Measurements from ENCODE around the gene CTH. TPM values are rescaled to one million over a fixed set of nuclear protein-coding genes. Genes with fewer than 3 reads are reported as not detected.
"Not testable (repeated sequence)": the region's sequence is repeated elsewhere in the genome, so short reads cannot be mapped to it uniquely, and the experiment has no call there.

Gene CTH
- total and polyA plus RNA-seq, 2 donors from 2014 or later: 6.5 to 7.5 TPM

DNA sequence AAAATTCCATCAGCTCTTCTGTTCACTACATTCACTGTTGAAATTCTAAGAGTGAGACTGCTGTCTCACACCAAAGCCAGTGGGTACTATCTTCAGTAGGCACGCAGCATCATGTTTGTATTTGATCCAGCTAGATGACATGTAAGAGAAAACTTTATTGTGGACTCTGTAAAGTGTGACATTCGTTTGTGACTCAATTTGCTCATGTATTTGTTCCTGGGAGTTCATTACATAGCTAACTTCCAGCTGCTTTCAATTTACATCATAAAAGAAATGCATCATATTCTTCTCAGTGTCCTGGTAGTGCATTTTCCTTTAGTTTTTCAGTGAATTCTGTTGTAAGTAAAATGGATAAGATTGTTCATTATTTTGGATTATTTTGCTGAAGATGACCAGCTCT is 31.4 kb downstream of the CTH start:
- Histone ChIP-seq H3K9me3 (ENCODE audit: control insufficient read depth in 2 of 3, insufficient read depth in 1 of 3, low read length in 3 of 3) (no peaks in the 10 kb centered on the region), H3K27ac (ENCODE audit: low read depth in 2 of 2, low read length in 2 of 2) (no peak overlapping the region)

DNA sequence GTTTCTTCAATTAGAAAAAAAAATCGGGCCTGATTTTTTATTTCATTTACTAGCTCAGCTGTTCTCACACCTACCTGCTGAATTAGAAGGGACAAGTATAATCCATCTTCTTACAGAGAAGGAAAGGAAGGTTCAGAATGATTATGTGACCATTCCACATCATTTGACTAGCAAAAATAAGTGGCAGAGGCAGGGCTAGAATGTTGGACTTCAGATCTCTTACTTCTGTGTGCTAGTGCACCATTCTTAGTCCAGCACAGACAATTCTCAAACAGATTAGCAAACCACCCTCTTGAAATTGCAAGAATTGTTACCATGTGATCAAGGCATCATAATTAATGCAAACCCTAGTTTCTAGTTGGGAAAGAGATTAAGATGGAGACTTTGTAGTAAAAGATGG is 32.7 kb downstream of the CTH start:
- no peak overlapping the region for H3K27ac ChIP-seq (ENCODE audit: low read depth in 2 of 2, low read length in 2 of 2)
- TF ChIP-seq CTCF (IDR thresholded peaks at IDR 0.05; ENCODE audit: borderline replicate concordance, extremely low read depth, insufficient read depth): no peak
- no peak for FAIRE-seq

More for the DNA sequence above, 31.4 kb downstream of the CTH start:
- FAIRE-seq: no peak
- H3K9ac ChIP-seq (ENCODE audit: low read length in 3 of 3): no peak overlapping the region
- intact Hi-C loops (cut with DNase I): no loop called here
- H3K27me3 ChIP-seq (ENCODE audit: control insufficient read depth, insufficient read depth, low read length): no peaks in the 10 kb centered on the region
- no peaks in the 10 kb centered on the region for H3K4me1 ChIP-seq (ENCODE audit: control insufficient read depth in 2 of 3, insufficient read depth in 2 of 3, low read depth in 1 of 3, low read length in 3 of 3)
- DNase-seq: no peak
- no peak overlapping the region for H3K4me3 ChIP-seq (ENCODE audit: low read length in 3 of 3)
- TF ChIP-seq CTCF (IDR thresholded peaks at IDR 0.05; ENCODE audit: borderline replicate concordance, extremely low read depth, insufficient read depth): no peak
- peaks cover 0 to 1% (median 0%) of the 10 kb centered on the region in 3 donors for H3K36me3 ChIP-seq (ENCODE audit: control insufficient read depth in 2 of 3, insufficient read depth in 3 of 3, low read length in 3 of 3)

DNA sequence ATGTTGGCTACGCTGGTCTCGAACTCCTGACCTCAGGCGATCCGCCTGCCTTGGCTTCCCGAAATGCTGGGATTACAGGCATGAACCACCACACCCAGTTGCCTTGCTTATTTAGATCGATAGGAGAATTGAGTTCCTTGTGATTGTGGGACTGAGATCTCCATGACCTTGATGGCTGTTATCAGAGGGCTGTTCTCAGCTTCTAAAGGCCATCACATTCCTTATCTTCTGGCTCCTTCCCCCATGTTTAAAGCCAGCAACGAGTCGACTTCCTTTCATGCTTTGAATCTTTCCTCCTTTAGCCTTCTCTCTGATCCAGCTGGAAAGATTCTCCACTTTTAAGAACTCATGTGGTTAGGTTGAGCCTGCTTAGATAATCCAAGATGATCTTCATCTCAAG is 38.0 kb downstream of the CTH start:
- Histone ChIP-seq H3K27ac (ENCODE audit: low read depth in 2 of 2, low read length in 2 of 2) (no peak overlapping the region), H3K36me3 (ENCODE audit: control insufficient read depth in 2 of 3, insufficient read depth in 3 of 3, low read length in 3 of 3) (no peaks in the 10 kb centered on the region), H3K9ac (ENCODE audit: low read length in 3 of 3) (no peak overlapping the region), H3K4me3 (ENCODE audit: low read length in 3 of 3) (no peak overlapping the region), H3K9me3 (ENCODE audit: control insufficient read depth in 2 of 3, insufficient read depth in 1 of 3, low read length in 3 of 3) (no peaks in the 10 kb centered on the region), H3K27me3 (ENCODE audit: control insufficient read depth, insufficient read depth, low read length) (no peaks in the 10 kb centered on the region), H3K4me1 (ENCODE audit: control insufficient read depth in 2 of 3, insufficient read depth in 2 of 3, low read depth in 1 of 3, low read length in 3 of 3) (no peaks in the 10 kb centered on the region)
- no peak for DNase-seq
- intact Hi-C loops (cut with DNase I): no loop called here
- TF ChIP-seq CTCF (IDR thresholded peaks at IDR 0.05; ENCODE audit: borderline replicate concordance, extremely low read depth, insufficient read depth): no peak
- FAIRE-seq: no peak

More for the DNA sequence above, 32.7 kb downstream of the CTH start:
- no peak overlapping the region for H3K4me3 ChIP-seq (ENCODE audit: low read length in 3 of 3)
- H3K9me3 ChIP-seq (ENCODE audit: control insufficient read depth in 2 of 3, insufficient read depth in 1 of 3, low read length in 3 of 3): no peaks in the 10 kb centered on the region
- H3K27me3 ChIP-seq (ENCODE audit: control insufficient read depth, insufficient read depth, low read length): no peaks in the 10 kb centered on the region
- intact Hi-C loops (cut with DNase I): no loop called here
- H3K9ac ChIP-seq (ENCODE audit: low read length in 3 of 3): no peak overlapping the region
- H3K4me1 ChIP-seq (ENCODE audit: control insufficient read depth in 2 of 3, insufficient read depth in 2 of 3, low read depth in 1 of 3, low read length in 3 of 3): no peaks in the 10 kb centered on the region
- H3K36me3 ChIP-seq (ENCODE audit: control insufficient read depth in 2 of 3, insufficient read depth in 3 of 3, low read length in 3 of 3): no peaks in the 10 kb centered on the region
- no peak for DNase-seq

GRCh38 chr1:70452164-70452939 is 41.3 kb downstream of the CTH start:
- H3K4me1 ChIP-seq (ENCODE audit: control insufficient read depth in 2 of 3, insufficient read depth in 2 of 3, low read depth in 1 of 3, low read length in 3 of 3); H3K27me3 ChIP-seq (ENCODE audit: control insufficient read depth, insufficient read depth, low read length); FAIRE-seq; intact Hi-C loops (cut with DNase I); DNase-seq; H3K36me3 ChIP-seq (ENCODE audit: control insufficient read depth in 2 of 3, insufficient read depth in 3 of 3, low read length in 3 of 3); H3K9me3 ChIP-seq (ENCODE audit: control insufficient read depth in 2 of 3, insufficient read depth in 1 of 3, low read length in 3 of 3); H3K9ac ChIP-seq (ENCODE audit: low read length in 3 of 3); H3K27ac ChIP-seq (ENCODE audit: low read depth in 2 of 2, low read length in 2 of 2); H3K4me3 ChIP-seq (ENCODE audit: low read length in 3 of 3): not testable (repeated sequence)

All from kidney (tissue), 14 donors.